ENCODE measurements around the gene ALPK1. TPM values are rescaled to one million over a fixed set of nuclear protein-coding genes. Genes with fewer than 3 reads are reported as not detected.
A peak's percentile ranks its signal among the peaks of the same experiment; 100 is the strongest.

ALPK1 gene
- total and polyA plus RNA-seq, 2 of the 8 experiments (the other 6 are each of a cell fraction or from before 2014, with no cell fraction given) = 0.08 to 0.43 TPM

- H3K79me2 ChIP-seq (ENCODE audit: control insufficient read depth in 1 of 2, insufficient read depth in 2 of 2, low read length in 2 of 2) = no peaks in the 10 kb centered on the region
- no peak overlapping the region for H4K8ac ChIP-seq (ENCODE audit: extremely low read depth, insufficient read depth, low read length)
- H3K9ac ChIP-seq (replicated peaks in 1 of 4; ENCODE audit: extremely low read depth in 1 of 4, low read depth in 3 of 4, low read length in 3 of 4) = no peak overlapping the region
- H3K27ac ChIP-seq (ENCODE audit: low read depth, low read length) = no peak overlapping the region
- no peaks in the 10 kb centered on the region for H3K4me1 ChIP-seq (replicated peaks in 1 of 4; ENCODE audit: control insufficient read depth in 3 of 4, insufficient read depth in 4 of 4, low read length in 3 of 4)
- H4K20me1 ChIP-seq (replicated peaks in 1 of 2; ENCODE audit: control insufficient read depth in 1 of 2, insufficient read depth in 2 of 2, low read length in 2 of 2) = no peaks in the 10 kb centered on the region
- H3K4me2 ChIP-seq (ENCODE audit: insufficient read depth in 1 of 2, low read depth in 2 of 2, low read length in 2 of 2) = no peak overlapping the region
- H3K9me3 ChIP-seq (ENCODE audit: insufficient read depth in 2 of 2, low read depth in 1 of 2, low read length in 1 of 2) = no peaks in the 10 kb centered on the region
- no peaks in the 10 kb centered on the region for H3K79me1 ChIP-seq (ENCODE audit: low read depth, low read length)
- FAIRE-seq (peak; percentile 96), DNase-seq (ENCODE audit: low read depth in 1 of 2, low spot score in 2 of 2) (peak in 1 of 2 experiments; percentile 85)
- no peak overlapping the region for H2AK5ac ChIP-seq (ENCODE audit: low read depth, low read length)
- H3K18ac ChIP-seq (ENCODE audit: extremely low read depth, low read length) = no peak overlapping the region
- no peak overlapping the region for H2BK5ac ChIP-seq (ENCODE audit: low read depth, low read length)
- 33% methylated on average over 4 of the region's 4 CpGs; no CpG with 5 or more reads in 1 of the 2 experiments for WGBS, 2 experiments (ENCODE audit: extremely low coverage in 1 of 2, insufficient coverage in 1 of 2, insufficient read length in 1 of 2, insufficient replicate concordance in 2 of 2, low coverage in 1 of 2, low lambda C conversion rate in 2 of 2, missing lambda C conversion rate in 1 of 2)
- H2AFZ ChIP-seq (ENCODE audit: low read length) = no peak overlapping the region
- no peak overlapping the region for H3K56ac ChIP-seq (replicated peaks; ENCODE audit: insufficient read length, low read depth, low read length)
- H3K14ac ChIP-seq (ENCODE audit: insufficient read length) = no peak overlapping the region
- no peak overlapping the region for H4K5ac ChIP-seq (ENCODE audit: insufficient read length, low read depth, low read length)
- no peak overlapping the region for H3K4me3 ChIP-seq (ENCODE audit: extremely low read depth in 1 of 4, insufficient read depth in 2 of 4, low read depth in 3 of 4, low read length in 4 of 4)
- H2BK20ac ChIP-seq (ENCODE audit: low read length) = no peak overlapping the region
- no peaks in the 10 kb centered on the region; a peak in 1 of 7 replicates for H3K27me3 ChIP-seq (replicated peaks in 1 of 4; ENCODE audit: control insufficient read depth in 3 of 4, extremely low read depth in 1 of 4, insufficient read depth in 3 of 4, low read length in 3 of 4)
- H3K4ac ChIP-seq (replicated peaks; ENCODE audit: insufficient read length, low read depth, low read length) = no peak overlapping the region
- H3K23ac ChIP-seq (ENCODE audit: insufficient read length) = no peak overlapping the region
- H3K23me2 ChIP-seq (ENCODE audit: low read depth, low read length) = no peaks in the 10 kb centered on the region
- POLR2A ChIA-PET (ENCODE audit: partially characterized antibody) = no interaction called here
- H3K36me3 ChIP-seq (ENCODE audit: control insufficient read depth in 2 of 4, insufficient read depth in 4 of 4, low read length in 3 of 4) = no peaks in the 10 kb centered on the region
- H2BK120ac ChIP-seq (replicated peaks; ENCODE audit: low read depth, low read length) = no peak overlapping the region
- CTCF ChIA-PET (ENCODE audit: partially characterized antibody) = interaction anchor here (0.7 to 3.8 kb wide), 17 partner anchors 8 to 745 kb away, joined by 3 to 19 read pairs (median 4); no protein-coding TSS in a partner anchor
- no peak overlapping the region for H2BK15ac ChIP-seq (ENCODE audit: low read length)
- no peak overlapping the region for H2BK12ac ChIP-seq (ENCODE audit: low read depth, low read length)
- no peak overlapping the region for H4K91ac ChIP-seq (replicated peaks; ENCODE audit: insufficient read length, low read length)
- peak in 2 of 3 experiments; percentile 66 to 82; a peak in 3 of 4 replicates for TF ChIP-seq CTCF (IDR thresholded peaks at IDR 0.05; ENCODE audit: control extremely low read depth in 1 of 3, insufficient read depth in 1 of 3, low read depth in 1 of 3, low read length in 3 of 3)
- TF ChIP-seq YY1 (IDR thresholded peaks at IDR 0.05; ENCODE audit: low read depth, low read length) = peak; percentile 60; the same call in 1 of the 2 replicates
- no peak for TF ChIP-seq ATF2 (IDR thresholded peaks at IDR 0.05; ENCODE audit: low read length)
- peak; percentile 73 to 80 for TF ChIP-seq RAD21 (IDR thresholded peaks at IDR 0.05 in 1 of 2, conservative IDR thresholded peaks at IDR 0.05 in 1 of 2; ENCODE audit: low read depth in 2 of 2, low read length in 2 of 2)
- no peak for TF ChIP-seq HDAC2 (IDR thresholded peaks at IDR 0.05; ENCODE audit: borderline replicate concordance in 1 of 2, low read depth in 2 of 2, low read length in 2 of 2)
- no peak for TF ChIP-seq TBP (IDR thresholded peaks at IDR 0.05; ENCODE audit: low read depth, low read length)
Observed at GRCh38 chr4:112321776-112322684, 24.9 kb downstream of the ALPK1 start.
